HG03175 (cell line): ENCODE measurements around the gene KCNJ2.

Experiments used
- ATAC-seq: cut with Tn5 transposase; IDR thresholded peaks from one replicate; pipeline ENCODE4 v1.9.1; 2021; ENCODE audit warnings: mild to moderate bottlenecking, moderate library complexity; ENCODE audit not compliant: unreplicated experiment

The KCNJ2 gene

GRCh38 chr17:70158180-70158579, 11.2 kb upstream of the KCNJ2 start:
- ATAC-seq = no peak

- ATAC-seq = no peak
Measured at GRCh38 chr17:70158591-70158990, 10.7 kb upstream of the KCNJ2 start.

- ATAC-seq = no peak
Measured at GRCh38 chr17:70159980-70160379, 9.4 kb upstream of the KCNJ2 start.

- no peak for ATAC-seq
Measured at GRCh38 chr17:70161519-70161918, 7.8 kb upstream of the KCNJ2 start.

DNA sequence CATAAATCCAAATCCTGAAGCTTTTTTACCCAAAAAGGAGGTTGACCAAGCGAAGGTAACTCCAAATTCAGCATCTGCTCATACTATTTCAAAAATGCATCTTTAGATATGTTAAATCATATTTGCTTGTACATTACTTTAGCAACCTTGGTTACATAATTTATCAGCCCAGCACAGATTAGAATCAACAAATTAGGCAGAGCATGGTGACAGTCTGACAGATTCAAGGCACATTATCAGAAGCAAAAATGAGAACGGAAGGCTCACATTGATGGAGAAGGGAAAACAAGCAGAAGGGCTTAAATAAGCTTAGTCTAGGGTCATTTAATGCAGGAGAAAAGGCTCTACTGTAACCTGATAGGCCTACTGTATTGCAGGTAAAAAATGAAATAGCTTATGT, 3.9 kb upstream of the KCNJ2 start:
- no peak for ATAC-seq

DNA sequence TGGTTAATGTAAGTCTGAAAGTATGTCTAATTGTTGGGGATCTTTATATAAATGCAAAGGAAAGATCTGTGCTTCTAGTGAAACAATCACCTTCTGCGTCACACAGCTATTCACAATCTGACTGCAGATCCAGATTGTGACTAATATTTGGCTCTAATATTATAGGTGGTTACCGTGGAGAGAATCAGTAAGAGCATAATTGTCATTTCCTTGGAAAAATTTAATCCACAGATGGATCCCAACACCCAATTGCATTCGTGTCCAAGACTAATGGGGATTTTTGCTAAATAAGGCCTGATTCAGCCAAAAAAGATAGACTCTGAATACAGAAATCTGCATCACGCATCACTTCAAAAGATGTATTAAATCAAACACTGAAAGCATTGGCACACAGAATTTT, 2.7 kb upstream of the KCNJ2 start:
- ATAC-seq = no peak

- peak; percentile 6 for ATAC-seq
Measured at GRCh38 chr17:70168044-70168976, 1.0 kb upstream of the KCNJ2 start.

DNA sequence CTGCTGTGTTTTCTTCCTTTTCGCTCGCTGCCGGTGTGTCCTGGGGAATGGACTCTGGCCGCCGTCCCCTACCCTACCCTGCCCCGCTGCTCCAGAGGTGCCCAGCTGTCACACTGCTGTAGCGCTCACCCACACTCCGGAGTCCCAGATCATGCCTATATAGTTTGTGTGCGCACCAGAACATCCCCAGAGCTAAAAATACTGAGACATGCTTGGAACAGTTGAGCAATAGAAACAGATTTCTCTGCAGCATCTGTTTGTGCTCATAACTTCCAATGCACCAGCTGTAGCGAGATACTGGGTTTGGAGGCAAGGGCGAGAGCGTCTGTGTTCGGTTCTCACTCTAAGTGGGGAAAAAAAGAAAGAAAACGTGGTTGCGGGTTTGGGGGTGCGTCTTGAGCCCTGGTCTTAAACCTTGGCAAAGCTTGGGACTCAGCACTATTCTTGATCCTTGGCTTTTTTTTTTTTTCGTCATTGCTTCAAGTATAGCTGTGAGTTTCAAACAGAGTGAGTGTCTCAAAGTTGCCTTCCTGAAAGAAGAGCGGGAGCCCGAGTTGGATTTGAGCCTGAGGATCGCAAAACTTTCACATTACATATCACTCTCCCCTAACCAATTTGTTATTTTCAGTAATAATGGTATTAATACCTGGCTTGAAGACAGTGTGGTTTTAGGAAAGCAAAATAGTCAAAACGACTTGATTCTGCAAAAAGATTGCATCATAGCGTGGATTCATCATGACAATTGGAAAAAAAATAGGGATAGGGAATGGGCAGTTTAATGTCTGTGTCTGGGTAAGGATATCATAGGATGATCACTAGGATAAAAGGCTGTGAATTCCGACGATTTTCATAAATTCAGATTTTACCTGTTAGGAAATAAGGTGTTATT, 621 bp downstream of the KCNJ2 start:
- ATAC-seq = no peak

GRCh38 chr17:70171159-70171558, 1.8 kb downstream of the KCNJ2 start:
- ATAC-seq = no peak

DNA sequence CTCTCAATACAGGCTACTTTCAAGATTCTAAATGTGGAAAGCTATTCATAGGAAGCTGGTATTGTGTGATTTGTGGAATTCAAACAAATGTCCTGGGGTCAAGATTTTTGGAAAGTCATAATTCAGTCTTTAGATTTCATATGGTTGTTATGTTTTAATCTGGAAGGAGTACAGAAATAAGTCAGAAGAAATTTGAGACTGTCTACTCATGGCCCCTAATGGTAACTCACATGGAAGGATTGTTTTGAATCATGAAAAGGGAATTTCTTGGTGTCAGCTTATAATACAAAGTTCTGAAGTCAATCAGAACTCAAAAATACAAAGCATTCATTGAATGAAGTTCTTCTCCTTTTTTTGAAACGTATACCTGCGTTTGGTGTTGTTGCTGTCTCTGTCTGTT, 3.1 kb downstream of the KCNJ2 start:
- ATAC-seq = no peak

DNA sequence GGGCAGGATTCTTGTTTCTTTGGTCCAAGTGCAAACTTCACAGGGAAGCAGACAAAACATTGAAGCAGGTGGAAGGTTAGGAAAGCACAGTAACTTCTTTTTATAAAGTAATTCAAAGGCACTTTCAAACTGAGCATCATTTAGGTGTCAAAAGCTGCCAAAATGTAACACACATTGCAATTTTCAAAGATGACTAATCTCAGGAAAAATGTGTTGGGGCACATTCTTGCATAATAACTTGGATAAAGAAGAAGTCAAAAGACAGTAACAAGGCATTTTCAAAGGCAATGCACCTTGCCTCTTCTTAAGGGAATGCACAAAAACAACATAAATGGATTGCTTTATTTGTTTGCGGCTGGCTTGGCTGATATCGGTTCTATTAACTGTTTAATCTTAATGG, 3.6 kb downstream of the KCNJ2 start:
- no peak for ATAC-seq

GRCh38 chr17:70173681-70174080, 4.3 kb downstream of the KCNJ2 start:
- ATAC-seq = no peak

DNA sequence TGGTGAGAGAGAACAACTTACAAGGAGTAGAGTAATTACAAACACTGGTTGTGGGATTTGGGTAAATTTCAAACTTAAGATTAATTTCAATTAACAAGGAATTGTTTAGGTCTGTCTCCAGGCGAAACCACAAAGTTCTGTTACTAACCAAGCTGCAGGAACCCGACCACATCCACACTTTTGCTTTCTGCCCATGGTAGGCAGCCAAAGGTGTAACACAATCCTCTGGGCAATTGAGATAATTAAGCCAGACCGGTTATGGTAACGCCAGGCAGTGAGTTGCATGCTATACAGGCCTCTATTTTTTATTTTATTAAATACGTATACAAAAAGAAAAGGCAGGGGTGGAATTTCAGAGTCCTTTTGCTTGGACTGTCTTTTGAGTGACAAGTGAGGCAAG, 12.0 kb downstream of the KCNJ2 start:
- no peak for ATAC-seq

DNA sequence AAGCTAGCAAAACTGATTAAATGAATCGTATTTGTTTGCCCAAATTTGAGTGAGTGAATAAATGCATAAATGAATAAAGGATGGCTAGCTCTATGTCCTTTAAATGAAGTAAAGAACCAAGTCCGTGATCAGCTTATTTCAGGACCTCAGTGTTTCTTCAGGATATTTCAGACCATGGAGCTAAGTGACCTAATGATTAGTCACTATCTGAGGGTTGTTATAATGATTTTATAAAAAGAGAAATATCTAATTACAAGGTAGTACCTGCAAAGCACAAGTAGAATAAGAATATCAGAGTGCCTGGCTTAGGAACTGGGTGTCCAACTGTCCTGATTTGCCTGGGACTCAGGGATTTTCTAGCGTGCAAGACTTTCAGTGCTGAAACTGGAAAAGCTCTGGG, 12.5 kb downstream of the KCNJ2 start:
- ATAC-seq = no peak

DNA sequence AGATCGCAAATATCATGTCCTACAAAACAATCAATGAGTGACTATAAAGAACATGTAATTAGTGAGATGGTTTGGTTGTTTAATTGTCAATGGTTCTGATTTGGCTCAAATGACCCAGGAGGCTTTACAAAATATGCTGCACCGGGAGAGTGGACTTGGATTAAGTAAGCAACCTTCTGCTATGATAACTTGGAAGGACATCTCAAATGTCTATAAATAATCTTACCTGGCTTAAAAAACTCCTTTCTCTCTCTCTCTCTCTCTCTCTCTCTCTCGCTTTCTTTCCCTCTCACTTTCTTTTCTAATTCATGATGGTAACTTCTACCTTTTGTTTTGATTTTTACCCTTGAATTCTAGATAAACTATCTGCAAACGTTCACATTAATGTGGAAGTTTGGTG, 14.2 kb downstream of the KCNJ2 start:
- no peak for ATAC-seq

GRCh38 chr17:70184207-70184606, 14.9 kb downstream of the KCNJ2 start:
- no peak for ATAC-seq

DNA sequence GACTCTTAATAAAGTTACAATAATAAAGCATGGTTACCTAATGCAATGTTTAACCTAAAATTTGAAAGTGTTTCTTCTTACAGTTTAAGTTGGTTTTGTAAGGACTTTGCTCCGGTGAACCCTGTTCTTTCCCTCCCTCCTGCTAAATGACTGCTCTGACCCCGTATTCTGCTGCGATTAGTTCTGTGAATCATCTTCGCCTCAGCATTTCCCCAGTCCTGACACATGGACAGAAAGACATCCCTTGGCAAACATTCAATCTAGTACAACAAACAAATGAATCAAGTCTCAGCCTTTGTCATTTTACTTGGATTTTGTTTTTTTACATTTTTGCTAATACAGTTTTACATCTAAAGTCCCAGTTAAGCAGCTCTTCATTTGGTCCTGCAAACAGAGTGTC, 15.4 kb downstream of the KCNJ2 start:
- ATAC-seq = no peak

DNA sequence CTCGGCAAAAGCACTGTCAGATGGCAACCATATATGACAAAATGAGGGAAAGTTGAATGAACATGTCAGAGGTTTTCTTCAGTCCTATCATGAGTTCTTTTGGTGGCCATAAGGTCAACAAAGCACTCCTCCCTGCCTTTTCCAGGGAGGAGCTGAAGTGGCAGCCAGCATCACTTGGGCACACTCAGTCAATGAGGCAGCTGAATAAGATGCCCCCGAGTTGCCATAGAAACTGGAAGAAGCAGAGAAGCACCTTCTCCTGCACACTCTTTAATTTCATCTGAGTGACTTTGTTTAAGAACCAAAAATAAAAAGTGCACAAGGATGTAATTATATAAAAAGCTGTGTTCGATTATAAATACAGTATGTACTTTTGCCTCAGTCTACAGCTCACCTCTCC, 16.0 kb downstream of the KCNJ2 start:
- ATAC-seq = no peak

DNA sequence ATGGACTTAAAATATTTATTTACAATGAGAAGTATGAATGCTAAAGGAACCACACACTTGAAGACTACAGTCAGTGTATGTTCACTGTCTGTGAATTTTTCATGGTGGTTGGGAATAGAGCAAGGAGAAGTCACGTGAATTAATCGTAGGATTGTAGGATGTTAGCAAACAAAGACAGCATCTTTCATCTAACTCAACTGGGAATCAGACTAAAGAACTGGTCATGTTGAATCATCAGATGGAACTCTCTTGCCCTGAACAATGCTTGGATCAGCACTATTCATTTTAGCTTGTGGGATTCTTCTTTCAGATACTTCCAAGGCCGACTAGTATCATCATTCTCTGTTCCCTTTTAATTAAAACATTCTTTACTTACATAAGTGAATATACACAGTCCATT, 18.1 kb downstream of the KCNJ2 start:
- no peak for ATAC-seq

DNA sequence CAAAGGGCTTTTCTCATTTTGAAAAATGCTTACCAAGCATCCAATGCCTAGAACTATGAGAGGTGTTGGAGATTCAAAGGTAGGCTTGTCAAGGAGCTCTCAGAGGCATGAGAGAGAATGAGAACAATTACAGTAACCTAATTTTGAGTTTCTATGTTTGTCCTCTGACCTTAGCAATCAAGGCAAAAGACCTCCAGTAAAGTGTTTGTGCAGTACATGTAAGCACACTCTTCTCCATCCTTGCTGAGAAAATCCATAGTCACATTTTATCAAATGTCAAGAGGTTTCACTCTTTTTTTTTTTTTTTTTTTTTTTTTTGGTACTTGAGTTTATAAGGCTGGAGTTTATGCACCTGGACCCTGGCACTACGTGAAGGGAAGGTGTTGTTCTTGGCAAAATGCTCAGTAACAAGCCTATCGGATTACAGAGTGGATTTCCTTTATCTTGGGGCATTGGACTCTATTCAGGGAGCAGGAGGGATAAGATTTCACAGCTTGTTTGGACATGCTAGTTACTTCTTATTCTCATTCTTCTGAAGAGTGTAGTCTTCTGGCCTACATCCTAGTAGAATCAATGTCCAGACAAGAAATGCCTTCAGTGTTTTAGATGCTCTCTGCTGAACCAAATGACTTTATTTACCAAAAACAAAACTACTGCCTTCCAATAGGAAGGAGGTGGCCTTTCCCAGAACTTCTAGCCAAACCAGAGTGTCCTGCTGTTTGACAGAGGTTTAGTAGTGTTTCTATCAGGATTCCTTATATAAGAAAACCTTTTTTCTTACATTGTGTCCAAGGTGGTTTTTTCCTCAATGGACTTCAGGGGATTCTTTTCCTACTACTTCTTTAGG, 21.9 kb downstream of the KCNJ2 start:
- ATAC-seq = no peak

DNA sequence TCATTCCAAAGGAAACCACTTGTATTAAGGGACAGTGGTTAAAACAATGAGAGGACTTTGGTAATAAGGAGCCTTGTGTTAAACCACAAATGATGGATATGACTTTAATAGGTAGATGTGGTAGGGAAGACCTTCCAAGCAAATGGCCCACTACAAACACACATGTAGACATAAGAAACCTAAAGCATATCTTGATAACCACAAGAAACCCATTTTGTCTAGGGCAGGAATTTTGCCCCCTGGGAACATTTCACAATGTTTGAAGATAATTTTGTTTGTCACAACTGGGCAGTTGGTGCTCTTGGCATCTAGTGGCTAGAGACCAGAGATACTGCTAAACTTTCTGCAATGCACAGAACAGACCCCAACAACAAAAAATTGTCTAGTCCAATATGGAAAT, 25.8 kb downstream of the KCNJ2 start:
- no peak for ATAC-seq
